Hematopoietic multipotent progenitor cell treated with erythropoietin and hydrocortisone succinate and interleukin-3 and kit ligand, for 8 days (in vitro differentiated cells): Measurements from ENCODE around the gene ZNF821.
"Not testable (repeated sequence)": the region's sequence is repeated elsewhere in the genome, so short reads cannot be mapped to it uniquely, and the experiment has no call there.

ENCODE experiments used
- DNase-seq: peaks from one replicate; pipeline ENCODE4 v3.0.0-alpha.2; 2015

ZNF821 gene

GRCh38 chr16:71855937-71856662 lies 27.9 kb downstream of the ZNF821 start:
- DNase-seq = no peak

DNA sequence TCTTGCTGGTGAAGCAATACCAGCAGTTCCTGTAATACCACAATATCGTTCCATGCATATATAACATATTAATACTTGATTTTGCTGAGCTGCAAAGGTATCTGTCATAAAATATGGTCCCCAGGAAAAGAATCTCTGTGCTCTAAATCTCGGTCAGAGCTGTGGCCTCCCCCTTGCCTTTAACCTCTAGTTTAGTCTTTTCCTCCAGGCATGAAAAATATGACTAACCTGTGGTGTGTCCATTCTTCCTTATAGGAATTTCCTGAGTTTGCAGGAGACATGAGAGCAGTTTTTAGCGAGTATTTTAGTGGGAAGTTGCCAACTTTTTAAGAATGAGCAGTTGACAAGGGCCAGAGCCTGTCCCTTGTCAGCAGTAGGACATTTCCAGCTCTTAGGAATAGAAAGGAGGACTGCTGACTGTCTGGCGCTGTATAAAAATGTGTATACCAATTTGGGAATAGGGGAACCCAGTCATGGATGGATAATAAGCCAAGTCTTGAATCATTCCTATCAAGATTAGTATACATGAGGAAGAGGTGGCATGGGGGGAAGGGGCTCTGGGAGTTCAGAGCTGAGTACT lies 29.5 kb downstream of the ZNF821 start:
- DNase-seq = no peak

- no peak for DNase-seq
Measured at GRCh38 chr16:71853413-71853812, 30.6 kb downstream of the ZNF821 start.

DNA sequence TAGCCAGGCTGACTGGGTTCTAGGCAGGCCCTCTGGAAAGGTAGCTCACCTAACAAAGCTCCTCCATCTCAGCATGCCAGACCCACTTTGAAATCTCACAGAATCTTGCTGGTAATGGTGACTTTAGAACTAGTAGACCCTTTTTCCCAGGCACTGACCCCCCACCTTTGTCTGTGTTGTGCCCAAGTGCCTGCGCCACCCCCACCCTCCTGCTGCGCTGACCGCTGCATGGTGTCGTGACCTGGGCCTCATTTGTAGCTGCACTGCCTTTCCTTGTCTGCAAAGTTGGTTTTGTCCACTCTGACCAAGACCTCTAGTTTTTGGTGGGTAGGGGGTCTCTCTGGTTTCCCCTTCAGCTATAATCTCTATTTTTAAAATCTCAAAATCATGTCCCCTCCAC lies 31.4 kb downstream of the ZNF821 start:
- no peak for DNase-seq

GRCh38 chr16:71852158-71852557 lies 31.8 kb downstream of the ZNF821 start:
- no peak for DNase-seq

GRCh38 chr16:71851746-71852145 lies 32.2 kb downstream of the ZNF821 start:
- DNase-seq = no peak

- no peak for DNase-seq
Measured at GRCh38 chr16:71848622-71849021, 35.4 kb downstream of the ZNF821 start.

GRCh38 chr16:71847096-71847495 lies 36.9 kb downstream of the ZNF821 start:
- no peak for DNase-seq

DNA sequence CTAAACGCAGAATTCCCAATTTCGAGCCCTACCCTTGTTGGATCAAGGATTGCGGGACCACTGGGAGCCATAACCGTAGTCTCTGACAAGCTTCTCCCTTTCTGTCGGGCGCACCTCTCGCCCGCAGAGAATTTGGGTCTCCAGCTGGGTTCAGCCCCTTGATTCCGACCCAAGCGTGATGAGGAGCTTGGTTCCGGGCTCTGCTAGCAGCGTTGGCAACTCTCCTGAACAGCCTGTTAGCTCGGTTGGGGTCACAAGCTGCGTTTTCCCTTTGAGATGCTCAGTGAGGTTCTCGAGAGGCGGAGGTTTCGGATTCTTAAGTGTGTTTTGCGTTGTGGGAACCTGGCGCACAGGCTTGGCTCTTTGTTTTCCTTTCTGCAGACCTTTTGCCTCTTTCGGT lies 37.6 kb downstream of the ZNF821 start:
- DNase-seq = peak; percentile 25

- peak; percentile 95 for DNase-seq
Measured at GRCh38 chr16:71845639-71846430, 38.1 kb downstream of the ZNF821 start, which contains the start of gene ATXN1L. ATXN1L (plus strand) TSS chr16:71845976; CDS start chr16:71849741, 3,765 bp downstream.

DNA sequence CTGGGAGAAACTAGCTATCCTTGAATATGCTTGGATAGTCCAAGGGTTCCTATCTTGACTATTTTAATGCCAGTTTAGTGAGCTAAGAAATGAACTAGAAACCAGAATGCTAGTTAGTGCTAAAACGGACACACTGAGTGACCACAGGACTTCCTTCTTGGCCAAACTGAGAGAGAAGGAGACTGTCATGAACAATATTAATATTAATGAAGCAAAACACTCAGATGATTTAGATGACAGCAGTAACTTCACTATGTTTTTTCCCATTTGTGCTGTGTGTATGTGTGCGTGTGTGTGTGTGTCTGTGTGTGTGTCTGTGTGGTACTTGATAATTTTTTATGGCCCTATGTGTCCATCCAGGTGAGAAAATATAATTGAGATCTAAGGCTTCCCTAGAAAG lies 40.4 kb downstream of the ZNF821 start:
- DNase-seq = no peak

- no peak for DNase-seq
Measured at GRCh38 chr16:71840052-71840451, 43.9 kb downstream of the ZNF821 start.

- DNase-seq = peak; percentile 47
Measured at GRCh38 chr16:71837150-71837549, 46.8 kb downstream of the ZNF821 start.

GRCh38 chr16:71834291-71834690 lies 49.7 kb downstream of the ZNF821 start:
- DNase-seq = no peak

DNA sequence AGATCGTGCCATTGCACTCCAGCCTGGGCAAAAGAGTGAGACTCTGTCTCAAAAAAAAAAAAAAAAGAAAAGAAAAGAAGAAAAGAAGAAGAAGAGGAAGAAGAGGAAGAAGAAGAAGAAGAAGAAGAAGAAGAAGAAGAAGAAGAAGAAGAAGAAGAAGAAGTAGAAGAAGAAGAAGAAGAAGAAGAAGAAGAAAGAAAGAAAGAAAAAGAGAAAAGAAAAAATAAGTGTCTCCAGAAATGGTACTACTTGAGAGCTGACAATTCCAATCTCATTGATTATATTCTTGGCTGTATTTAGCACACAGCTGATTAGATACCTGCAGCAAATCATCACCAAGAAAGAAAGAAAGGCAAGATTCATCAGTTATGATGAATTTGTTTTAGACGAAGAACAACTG lies 51.9 kb downstream of the ZNF821 start:
- DNase-seq = not testable (repeated sequence)

DNA sequence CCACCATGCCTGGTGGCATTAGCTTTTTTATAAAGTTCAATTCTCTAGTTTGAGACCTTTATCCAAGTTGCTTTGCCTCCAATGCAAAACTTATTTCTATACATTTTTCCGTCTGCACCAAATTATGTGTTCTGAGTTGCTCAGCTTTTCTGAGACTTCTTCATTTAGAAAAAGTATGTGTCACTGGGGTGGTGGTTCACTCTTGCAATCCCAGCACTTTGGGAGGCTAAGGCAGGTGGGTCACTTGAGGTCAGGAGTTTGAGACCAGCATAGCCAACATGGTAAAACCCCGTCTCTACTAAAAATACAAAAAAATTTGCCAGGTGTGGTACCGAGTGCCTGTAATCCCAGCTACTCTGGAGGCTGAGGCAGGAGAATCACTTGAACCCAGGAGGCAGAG lies 52.3 kb downstream of the ZNF821 start:
- DNase-seq = not testable (repeated sequence)

DNA sequence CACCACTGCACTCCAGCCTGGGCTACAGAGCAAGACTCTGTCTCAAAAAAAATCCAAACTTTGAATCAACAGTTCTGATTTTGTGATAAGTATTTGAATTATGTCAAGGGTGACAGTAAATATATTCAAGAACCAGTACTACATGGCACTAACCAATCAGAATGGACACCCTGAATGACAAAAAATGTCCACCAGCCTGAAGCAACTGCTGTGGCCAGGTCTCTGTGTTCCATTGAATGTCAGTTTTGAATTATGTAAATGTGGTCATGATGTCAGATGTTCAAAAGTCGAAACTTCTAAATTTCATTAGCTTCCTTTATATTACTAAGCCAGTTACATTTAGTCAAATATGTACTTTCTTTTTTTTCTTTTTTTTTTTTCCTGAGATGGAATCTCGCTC lies 53.6 kb downstream of the ZNF821 start:
- no peak for DNase-seq

DNA sequence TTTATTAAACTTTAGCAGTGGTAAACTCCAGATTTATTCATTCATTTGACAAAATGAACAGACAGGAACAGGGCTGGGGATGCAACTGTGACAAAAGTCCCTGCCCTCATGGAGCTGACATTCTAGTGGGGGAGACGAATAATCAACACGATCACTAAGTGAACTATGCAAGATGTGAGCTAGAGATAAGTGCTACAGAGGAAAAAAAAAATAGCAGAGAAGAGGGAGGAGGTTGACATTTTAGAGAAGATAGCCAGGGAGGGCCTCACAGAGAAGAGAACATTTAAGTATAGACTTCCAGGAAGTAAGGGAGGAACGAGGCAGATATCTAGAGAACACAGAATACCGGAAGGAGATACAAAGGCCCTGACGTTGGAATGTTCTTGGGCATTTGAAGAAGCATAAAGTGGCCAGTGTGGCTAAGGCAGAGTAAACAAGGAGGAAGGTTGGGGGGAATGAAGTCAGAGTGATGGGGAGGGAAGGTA lies 57.4 kb downstream of the ZNF821 start:
- peak; percentile 79 for DNase-seq

- DNase-seq = not testable (repeated sequence)
Measured at GRCh38 chr16:71817155-71817500, 66.9 kb downstream of the ZNF821 start.

- no peak for DNase-seq
Measured at GRCh38 chr16:71811261-71811803, 72.7 kb downstream of the ZNF821 start.

DNA sequence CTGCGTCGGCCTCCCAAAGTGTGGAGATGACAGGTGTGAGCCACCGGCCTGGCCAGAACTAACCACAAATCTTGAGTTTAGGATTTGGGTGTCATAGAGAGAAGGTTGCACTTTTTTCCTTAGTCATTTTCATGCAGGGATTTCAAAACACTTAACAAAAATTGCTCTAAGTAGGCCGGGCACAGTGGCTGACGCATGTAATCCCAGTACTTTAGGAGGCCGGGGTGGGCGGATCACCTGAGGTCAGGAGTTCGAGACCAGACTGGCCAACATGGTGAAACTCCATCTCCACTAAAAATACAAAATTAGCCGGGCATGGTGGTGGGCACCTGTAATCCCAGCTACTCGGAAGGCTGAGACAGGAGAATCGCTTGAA lies 73.8 kb downstream of the ZNF821 start:
- DNase-seq = not testable (repeated sequence)
